Panc1 (cell line): ENCODE results near the gene CRNKL1.

Experiments used
- POLR2AphosphoS5 ChIP-seq: IDR thresholded peaks from 2 replicates; pipeline ENCODE4 v1.6.1; 2012; ENCODE audit warnings: mild to moderate bottlenecking, low read depth, low read length, moderate library complexity
- SIN3A ChIP-seq: IDR thresholded peaks from 2 replicates; pipeline ENCODE4 v1.6.1; 2012; ENCODE audit warnings: low read depth, mild to moderate bottlenecking, low read length, moderate library complexity, borderline replicate concordance; ENCODE audit not compliant: insufficient read depth
- TF ChIP-seq, protein P1 (sequence below): fragments of 450-650 bp; IDR thresholded peaks from 2 replicates; pipeline ENCODE4 v1.5.1; 2017; ENCODE audit warnings: mild to moderate bottlenecking
- TF ChIP-seq, protein P2 (sequence below), 2 experiments: IDR thresholded peaks; 2 replicates each; pipeline ENCODE4 v1.6.1; 2011 to 2012; ENCODE audit warnings: low read depth in 2 of 2, control low read depth in 1 of 2, low read length in 1 of 2, mild to moderate bottlenecking in 1 of 2, moderate library complexity in 1 of 2; ENCODE audit not compliant: insufficient read depth in 1 of 2

DNA sequence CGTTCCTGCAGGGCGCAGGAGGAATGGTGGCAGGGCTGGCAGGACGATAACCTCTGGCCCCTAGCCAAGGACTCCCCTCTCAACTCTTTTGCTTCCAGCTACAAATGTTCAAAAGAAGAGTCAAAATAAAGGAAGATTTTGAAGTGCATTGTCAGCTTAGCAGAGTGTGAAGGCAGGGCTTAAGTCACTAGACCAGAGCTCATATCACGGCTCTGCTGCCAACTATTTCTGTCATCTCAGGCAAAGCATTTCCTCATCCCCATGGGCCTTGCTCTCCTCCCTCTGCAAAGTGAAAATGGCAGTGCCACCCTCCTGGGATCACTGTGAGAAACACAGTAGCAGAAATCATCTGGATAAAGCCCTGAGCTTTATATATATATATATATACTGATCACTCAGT lies 36.8 kb upstream of the CRNKL1 start:
- TF ChIP-seq, protein P1, sequence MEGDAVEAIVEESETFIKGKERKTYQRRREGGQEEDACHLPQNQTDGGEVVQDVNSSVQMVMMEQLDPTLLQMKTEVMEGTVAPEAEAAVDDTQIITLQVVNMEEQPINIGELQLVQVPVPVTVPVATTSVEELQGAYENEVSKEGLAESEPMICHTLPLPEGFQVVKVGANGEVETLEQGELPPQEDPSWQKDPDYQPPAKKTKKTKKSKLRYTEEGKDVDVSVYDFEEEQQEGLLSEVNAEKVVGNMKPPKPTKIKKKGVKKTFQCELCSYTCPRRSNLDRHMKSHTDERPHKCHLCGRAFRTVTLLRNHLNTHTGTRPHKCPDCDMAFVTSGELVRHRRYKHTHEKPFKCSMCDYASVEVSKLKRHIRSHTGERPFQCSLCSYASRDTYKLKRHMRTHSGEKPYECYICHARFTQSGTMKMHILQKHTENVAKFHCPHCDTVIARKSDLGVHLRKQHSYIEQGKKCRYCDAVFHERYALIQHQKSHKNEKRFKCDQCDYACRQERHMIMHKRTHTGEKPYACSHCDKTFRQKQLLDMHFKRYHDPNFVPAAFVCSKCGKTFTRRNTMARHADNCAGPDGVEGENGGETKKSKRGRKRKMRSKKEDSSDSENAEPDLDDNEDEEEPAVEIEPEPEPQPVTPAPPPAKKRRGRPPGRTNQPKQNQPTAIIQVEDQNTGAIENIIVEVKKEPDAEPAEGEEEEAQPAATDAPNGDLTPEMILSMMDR: no peak
- TF ChIP-seq SIN3A: no peak
- TF ChIP-seq, protein P2, sequence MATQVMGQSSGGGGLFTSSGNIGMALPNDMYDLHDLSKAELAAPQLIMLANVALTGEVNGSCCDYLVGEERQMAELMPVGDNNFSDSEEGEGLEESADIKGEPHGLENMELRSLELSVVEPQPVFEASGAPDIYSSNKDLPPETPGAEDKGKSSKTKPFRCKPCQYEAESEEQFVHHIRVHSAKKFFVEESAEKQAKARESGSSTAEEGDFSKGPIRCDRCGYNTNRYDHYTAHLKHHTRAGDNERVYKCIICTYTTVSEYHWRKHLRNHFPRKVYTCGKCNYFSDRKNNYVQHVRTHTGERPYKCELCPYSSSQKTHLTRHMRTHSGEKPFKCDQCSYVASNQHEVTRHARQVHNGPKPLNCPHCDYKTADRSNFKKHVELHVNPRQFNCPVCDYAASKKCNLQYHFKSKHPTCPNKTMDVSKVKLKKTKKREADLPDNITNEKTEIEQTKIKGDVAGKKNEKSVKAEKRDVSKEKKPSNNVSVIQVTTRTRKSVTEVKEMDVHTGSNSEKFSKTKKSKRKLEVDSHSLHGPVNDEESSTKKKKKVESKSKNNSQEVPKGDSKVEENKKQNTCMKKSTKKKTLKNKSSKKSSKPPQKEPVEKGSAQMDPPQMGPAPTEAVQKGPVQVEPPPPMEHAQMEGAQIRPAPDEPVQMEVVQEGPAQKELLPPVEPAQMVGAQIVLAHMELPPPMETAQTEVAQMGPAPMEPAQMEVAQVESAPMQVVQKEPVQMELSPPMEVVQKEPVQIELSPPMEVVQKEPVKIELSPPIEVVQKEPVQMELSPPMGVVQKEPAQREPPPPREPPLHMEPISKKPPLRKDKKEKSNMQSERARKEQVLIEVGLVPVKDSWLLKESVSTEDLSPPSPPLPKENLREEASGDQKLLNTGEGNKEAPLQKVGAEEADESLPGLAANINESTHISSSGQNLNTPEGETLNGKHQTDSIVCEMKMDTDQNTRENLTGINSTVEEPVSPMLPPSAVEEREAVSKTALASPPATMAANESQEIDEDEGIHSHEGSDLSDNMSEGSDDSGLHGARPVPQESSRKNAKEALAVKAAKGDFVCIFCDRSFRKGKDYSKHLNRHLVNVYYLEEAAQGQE (IDR thresholded peaks at IDR 0.05; ENCODE audit: insufficient read depth in 1 of 2, low read depth in 2 of 2, low read length in 1 of 2): no peak
- TF ChIP-seq POLR2AphosphoS5: no peak
